GM12878 (cell line): ENCODE data around the gene GABRB1.

ENCODE experiments used
- CBX3 ChIP-seq: fragments of 200-600 bp; sonication (generic); IDR thresholded peaks from 2 replicates; pipeline ENCODE4 v1.6.1; 2016; ENCODE audit warnings: low read depth, borderline replicate concordance
- CREB1 ChIP-seq: IDR thresholded peaks from 2 replicates; pipeline ENCODE4 v1.6.1; 2012; ENCODE audit warnings: low read depth, mild to moderate bottlenecking, inconsistent platforms
- IKZF1 ChIP-seq: fragments of 450-650 bp; conservative IDR thresholded peaks from 2 replicates; pipeline ENCODE4 v1.6.1; 2017; ENCODE audit warnings: antibody characterized with exemption, mild to moderate bottlenecking
- JUNB ChIP-seq: IDR thresholded peaks from 2 replicates; pipeline ENCODE4 v1.6.1; 2016; ENCODE audit warnings: antibody characterized with exemption, mild to moderate bottlenecking
- MTA2 ChIP-seq: fragments of 450-650 bp; IDR thresholded peaks from 2 replicates; pipeline ENCODE4 v1.6.1; 2016; ENCODE audit warnings: low read depth, mild to moderate bottlenecking, moderate library complexity
- MYC ChIP-seq: IDR thresholded peaks from 2 replicates; pipeline ENCODE4 v1.6.1; 2011; ENCODE audit warnings: mild to moderate bottlenecking, low read length, moderate library complexity, inconsistent platforms; ENCODE audit not compliant: insufficient read depth, insufficient replicate concordance, insufficient read length, severe bottlenecking
- POLR2A ChIP-seq: IDR thresholded peaks from 2 replicates; pipeline ENCODE4 v1.6.1; 2011; ENCODE audit warnings: low read depth, mild to moderate bottlenecking, low read length
- POLR2AphosphoS5 ChIP-seq: IDR thresholded peaks from 2 replicates; pipeline ENCODE4 v1.6.1; 2011; ENCODE audit warnings: mild to moderate bottlenecking, low read length, inconsistent platforms
- RB1 ChIP-seq: fragments of 450-650 bp; formaldehyde crosslinking; IDR thresholded peaks from 2 replicates; pipeline ENCODE4 v1.6.1; 2017; ENCODE audit warnings: mild to moderate bottlenecking, borderline replicate concordance
- RCOR1 ChIP-seq: conservative IDR thresholded peaks from 2 replicates; pipeline ENCODE4 v1.6.1; 2012; ENCODE audit warnings: low read depth, low read length, improper control_type of control experiment
- SIN3A ChIP-seq: IDR thresholded peaks from 2 replicates; pipeline ENCODE4 v1.6.1; 2012; ENCODE audit warnings: low read depth, low read length, improper control_type of control experiment
- SUZ12 ChIP-seq: fragments of 200-600 bp; sonication (generic); IDR thresholded peaks from one replicate; pipeline ENCODE4 v1.6.1; 2018; ENCODE audit warnings: antibody characterized with exemption, mild to moderate bottlenecking; ENCODE audit not compliant: unreplicated experiment
- TARDBP ChIP-seq: IDR thresholded peaks from 2 replicates; pipeline ENCODE4 v1.6.1; 2016; ENCODE audit warnings: borderline replicate concordance
- TF ChIP-seq, protein P1 (sequence below), 3 experiments: IDR thresholded peaks in 2 of 3; conservative IDR thresholded peaks in 1 of 3; 2 replicates each; pipeline ENCODE4 v1.5.1; 2011; ENCODE audit warnings: low read depth in 3 of 3, low read length in 3 of 3, mild to moderate bottlenecking in 3 of 3, control low read depth in 2 of 3, moderate library complexity in 2 of 3, inconsistent platforms in 1 of 3, mixed read lengths in 1 of 3; ENCODE audit not compliant: control insufficient read depth in 2 of 3, insufficient read depth in 1 of 3; ENCODE audit errors: extremely low read depth in 1 of 3

DNA sequence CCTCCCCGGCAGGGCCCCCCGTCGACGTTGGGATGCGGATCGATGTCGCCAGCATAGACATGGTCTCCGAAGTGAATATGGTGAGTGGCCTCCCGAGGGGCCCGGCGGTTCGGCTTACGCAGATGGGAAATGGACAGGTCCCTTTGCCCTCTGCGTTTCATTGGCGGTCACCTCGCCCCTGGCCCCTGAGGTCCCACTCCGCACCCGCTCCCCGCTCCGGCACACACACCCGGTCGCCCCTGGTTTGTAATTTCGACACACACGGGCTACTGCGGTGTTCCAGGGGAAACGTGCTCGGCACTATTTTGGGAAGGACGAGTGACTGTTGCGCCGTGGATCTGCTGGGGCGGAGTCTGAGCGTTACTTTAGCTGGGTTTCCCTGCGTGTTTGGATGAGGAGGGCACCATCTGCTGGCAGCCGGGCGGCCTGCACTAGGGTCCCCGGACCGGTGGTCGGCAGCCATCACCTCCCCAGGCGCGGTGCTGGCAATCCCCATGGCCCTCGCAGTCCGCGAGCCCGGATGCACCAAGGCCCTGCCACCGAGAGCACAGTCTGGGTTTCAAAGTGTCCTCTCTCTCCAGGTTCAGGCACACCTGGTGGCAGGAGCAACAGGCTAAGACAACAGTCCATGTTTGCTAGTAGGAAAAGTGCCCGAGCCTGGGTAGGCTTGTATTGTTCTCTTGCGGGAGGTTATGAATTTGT lies 1.2 kb downstream of the GABRB1 start:
- no peak for TF ChIP-seq CBX3
- TF ChIP-seq SUZ12, result no peak
- no peak for TF ChIP-seq JUNB
- TF ChIP-seq, protein P1, sequence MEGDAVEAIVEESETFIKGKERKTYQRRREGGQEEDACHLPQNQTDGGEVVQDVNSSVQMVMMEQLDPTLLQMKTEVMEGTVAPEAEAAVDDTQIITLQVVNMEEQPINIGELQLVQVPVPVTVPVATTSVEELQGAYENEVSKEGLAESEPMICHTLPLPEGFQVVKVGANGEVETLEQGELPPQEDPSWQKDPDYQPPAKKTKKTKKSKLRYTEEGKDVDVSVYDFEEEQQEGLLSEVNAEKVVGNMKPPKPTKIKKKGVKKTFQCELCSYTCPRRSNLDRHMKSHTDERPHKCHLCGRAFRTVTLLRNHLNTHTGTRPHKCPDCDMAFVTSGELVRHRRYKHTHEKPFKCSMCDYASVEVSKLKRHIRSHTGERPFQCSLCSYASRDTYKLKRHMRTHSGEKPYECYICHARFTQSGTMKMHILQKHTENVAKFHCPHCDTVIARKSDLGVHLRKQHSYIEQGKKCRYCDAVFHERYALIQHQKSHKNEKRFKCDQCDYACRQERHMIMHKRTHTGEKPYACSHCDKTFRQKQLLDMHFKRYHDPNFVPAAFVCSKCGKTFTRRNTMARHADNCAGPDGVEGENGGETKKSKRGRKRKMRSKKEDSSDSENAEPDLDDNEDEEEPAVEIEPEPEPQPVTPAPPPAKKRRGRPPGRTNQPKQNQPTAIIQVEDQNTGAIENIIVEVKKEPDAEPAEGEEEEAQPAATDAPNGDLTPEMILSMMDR (IDR thresholded peaks at IDR 0.05 in 2 of 3, conservative IDR thresholded peaks at IDR 0.05 in 1 of 3; ENCODE audit: control insufficient read depth in 2 of 3, extremely low read depth in 1 of 3, insufficient read depth in 1 of 3, low read depth in 3 of 3, low read length in 3 of 3), result peak; percentile 62 to 83 (median 78)
- no peak for TF ChIP-seq MYC
- TF ChIP-seq POLR2A, result no peak
- TF ChIP-seq CREB1, result no peak
- TF ChIP-seq SIN3A, result no peak
- TF ChIP-seq TARDBP, result no peak
- no peak for TF ChIP-seq MTA2
- TF ChIP-seq RCOR1, result no peak
- TF ChIP-seq RB1, result peak; percentile 72; the same call in 1 of the 2 replicates
- peak; percentile 49; the same call in 1 of the 2 replicates for TF ChIP-seq IKZF1
- TF ChIP-seq POLR2AphosphoS5, result no peak
